B cell (primary cell): ENCODE results near the gene TSPAN2. TPM values are rescaled to one million over a fixed set of nuclear protein-coding genes. Genes with fewer than 3 reads are reported as not detected.

ENCODE experiments used
- ATAC-seq: fragments of 200-7000 bp; cut with Tn5 transposase; one replicate; pipeline ENCODE4 v1.10.0; 2021; ENCODE audit warnings: low read depth, mild to moderate bottlenecking, moderate number of reproducible peaks, moderate library complexity
- CTCF ChIA-PET: fragments of 350-600 bp; sonication (Branson Sonifier 250); formaldehyde crosslinking; loops from one replicate; lab custom pipeline; 2021; ENCODE audit warnings: antibody characterized with exemption, inconsistent platforms; lab: Charles Lee
- POLR2A ChIA-PET: fragments of 350-600 bp; sonication (Branson Sonifier 250); formaldehyde crosslinking; loops from one replicate; lab custom pipeline; 2021; ENCODE audit warnings: antibody characterized with exemption; lab: Charles Lee
- DNase-seq: peaks from one replicate; pipeline ENCODE4 v3.0.0; 2013
- H2AFZ ChIP-seq: 2 replicates; pipeline ENCODE4 v1.6.1; 2012; ENCODE audit warnings: mild to moderate bottlenecking, low read depth, low read length; ENCODE audit not compliant: insufficient read depth, poor library complexity, severe bottlenecking
- H3K27ac ChIP-seq, 2 donors: 1 replicate in 1 of 2; 2 replicates in 1 of 2; pipeline ENCODE4 v1.5.1; 2012 to 2013; ENCODE audit warnings: low read length in 2 of 2, mild to moderate bottlenecking in 2 of 2, moderate library complexity in 1 of 2
- H3K27me3 ChIP-seq, 4 experiments: fragments of 200-600 bp in 1 of 4; sonication (generic) in 1 of 4; replicated peaks in 1 of 4; 1 replicate in 2 of 4; 2 replicates in 2 of 4; pipeline versions ENCODE4 v1.6.1 to v1.7.0; 2013 to 2016; ENCODE audit warnings: low read length in 3 of 4, mild to moderate bottlenecking in 2 of 4, mixed read lengths in 1 of 4, moderate library complexity in 1 of 4; ENCODE audit not compliant: insufficient read depth in 4 of 4, control insufficient read depth in 3 of 4; ENCODE audit errors: control extremely low read depth in 1 of 4
- H3K36me3 ChIP-seq, 2 experiments: replicated peaks in 1 of 2; 1 replicate in 1 of 2; 2 replicates in 1 of 2; pipeline versions ENCODE4 v1.6.1 to v1.7.1; 2013; ENCODE audit warnings: low read length in 1 of 2; ENCODE audit not compliant: insufficient read depth in 2 of 2, control insufficient read depth in 1 of 2; ENCODE audit errors: control extremely low read depth in 1 of 2, extremely low read depth in 1 of 2
- H3K4me1 ChIP-seq, 2 donors: fragments of 200-600 bp in 1 of 2; sonication (generic) in 1 of 2; 1 replicate in 1 of 2; 2 replicates in 1 of 2; pipeline versions ENCODE4 v1.5.1 to v1.6.1; 2013 to 2017; ENCODE audit warnings: low read length in 2 of 2; ENCODE audit not compliant: control insufficient read depth in 2 of 2, insufficient read depth in 2 of 2
- H3K4me2 ChIP-seq: replicated peaks from 2 replicates; pipeline ENCODE3; 2012; ENCODE audit warnings: mild to moderate bottlenecking, low read depth, low read length; ENCODE audit not compliant: poor library complexity, severe bottlenecking
- H3K4me3 ChIP-seq, 5 experiments: fragments of 200-600 bp in 1 of 5; sonication (generic) in 1 of 5; 1 replicate in 3 of 5; 2 replicates in 2 of 5; pipeline versions ENCODE4 v1.5.1 to v1.7.0; 2011 to 2016; ENCODE audit warnings: low read length in 4 of 5, mild to moderate bottlenecking in 4 of 5, low read depth in 2 of 5, control low read depth in 1 of 5, moderate library complexity in 1 of 5; ENCODE audit not compliant: insufficient read depth in 1 of 5; ENCODE audit errors: control extremely low read depth in 1 of 5, extremely low read depth in 1 of 5
- H3K79me2 ChIP-seq: fragments of 200-600 bp; sonication (generic); one replicate; pipeline ENCODE4 v1.6.0; 2016; ENCODE audit warnings: low read length; ENCODE audit not compliant: control insufficient read depth, insufficient read depth
- H3K9ac ChIP-seq: fragments of 200-600 bp; sonication (generic); 2 replicates; pipeline ENCODE4 v1.6.1; 2017; ENCODE audit warnings: mild to moderate bottlenecking, low read length, moderate library complexity
- H3K9me3 ChIP-seq, 3 donors: one replicate each; pipeline versions ENCODE4 v1.6.1 to v1.7.1; 2013; ENCODE audit warnings: low read length in 2 of 3; ENCODE audit not compliant: control insufficient read depth in 2 of 3, insufficient read depth in 1 of 3; ENCODE audit errors: control extremely low read depth in 1 of 3
- H4K20me1 ChIP-seq: 2 replicates; pipeline ENCODE4 v1.6.0; 2012; ENCODE audit warnings: mild to moderate bottlenecking, low read length; ENCODE audit not compliant: insufficient read depth, control insufficient read depth, poor library complexity, severe bottlenecking
- H3K27ac Mint-ChIP-seq: one replicate; pipeline ENCODE4 v1.8.0; 2021; ENCODE audit warnings: mixed read lengths
- H3K27me3 Mint-ChIP-seq: one replicate; pipeline ENCODE4 v1.8.0; 2021; ENCODE audit warnings: mixed read lengths
- H3K4me1 Mint-ChIP-seq: one replicate; pipeline ENCODE4 v1.8.0; 2021; ENCODE audit warnings: mixed read lengths
- H3K4me3 Mint-ChIP-seq: one replicate; pipeline ENCODE4 v1.8.0; 2021; ENCODE audit warnings: mixed read lengths
- H3K9me3 Mint-ChIP-seq: one replicate; pipeline ENCODE4 v1.8.0; 2022; ENCODE audit warnings: mixed read lengths; ENCODE audit not compliant: insufficient read depth
- EZH2 ChIP-seq: IDR thresholded peaks from 2 replicates; pipeline ENCODE4 v1.6.1; 2012; ENCODE audit warnings: borderline replicate concordance, low read depth, mild to moderate bottlenecking, moderate library complexity, low read length; ENCODE audit not compliant: insufficient read depth, poor library complexity, severe bottlenecking
- WGBS: methylation state at CpG from one replicate; pipeline ENCODE4 v1.1.5; 2013; ENCODE audit warnings: missing lambda C conversion rate; ENCODE audit not compliant: insufficient coverage; 5-methylcytosine and 5-hydroxymethylcytosine counted together
- intact Hi-C: fragments of 100-400 bp; cut with micrococcal nuclease; formaldehyde crosslinking; loops from one replicate; pipeline ENCODE4 v1.10.0; 2022
- polyA plus RNA-seq: library from polyadenylated mRNA; depleted of rRNA; stranded (reverse); fragments of >200 nt; gene quantifications from 2 replicates; pipeline ENCODE4 v1.2.3, GENCODE V29; 2012
- total RNA-seq, 2 donors: library from RNA; stranded (reverse); fragments of 120-200 nt in 1 of 2; gene quantifications; 1 replicate in 1 of 2; 2 replicates in 1 of 2; pipeline versions ENCODE4 v1.2.3 to v1.2.4, GENCODE V29; 2013 to 2022
- TF ChIP-seq, protein P1 (sequence below): fragments of 200-600 bp; IDR thresholded peaks from one replicate; pipeline ENCODE4 v1.8.0; 2022; ENCODE audit warnings: antibody characterized with exemption, mild to moderate bottlenecking

Gene TSPAN2
- total and polyA plus RNA-seq, 2 donors (not counting 1 experiment from before 2014, with no cell fraction given), result 0.24 to 0.34 TPM

DNA sequence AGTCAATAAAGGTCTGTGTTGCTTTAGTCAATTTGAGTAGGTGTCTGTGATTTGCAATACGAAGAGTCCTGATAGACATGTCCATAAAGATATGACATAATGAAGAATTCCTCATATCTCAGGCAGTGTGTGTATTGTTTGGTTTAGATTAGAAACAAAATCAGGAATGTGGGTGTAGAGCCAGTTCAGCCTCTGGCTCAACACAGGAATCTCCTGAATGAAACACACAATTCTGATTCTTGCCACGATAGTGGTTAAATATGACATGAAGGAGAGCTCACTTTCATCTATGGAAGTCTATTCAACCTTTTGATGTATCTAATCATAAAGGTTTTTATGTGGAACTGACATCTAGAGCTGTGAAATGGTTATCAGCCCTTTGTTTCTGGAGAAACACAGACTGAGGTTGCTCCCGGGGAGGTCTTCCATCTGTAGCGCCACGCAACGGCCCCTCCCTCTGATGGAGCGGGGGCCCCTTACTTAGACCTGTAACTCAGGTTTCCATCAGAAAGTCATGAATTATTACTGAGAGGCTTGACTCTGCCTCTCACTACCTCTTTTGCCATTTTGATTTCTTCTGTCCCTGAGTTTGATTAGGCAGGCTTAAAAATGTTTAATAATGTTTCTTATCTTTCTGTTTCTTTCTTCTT lies 19.5 kb downstream of the TSPAN2 start:
- Histone ChIP-seq H3K36me3 (no peaks in the 10 kb centered on the region), H3K27me3 (no peaks in the 10 kb centered on the region), H3K9ac (no peak overlapping the region), H4K20me1 (no peaks in the 10 kb centered on the region), H3K9me3 (no peaks in the 10 kb centered on the region), H2AFZ (no peak overlapping the region), H3K27ac (no peak overlapping the region), H3K4me2 (no peak overlapping the region), H3K4me1 (no peaks in the 10 kb centered on the region), H3K4me3 (no peak overlapping the region), H3K79me2 (no peaks in the 10 kb centered on the region)
- no peaks in the 10 kb centered on the region for H3K9me3 Mint-ChIP-seq
- ChIA-PET CTCF (no interaction called here), POLR2A (no interaction called here)
- ATAC-seq, result no peak
- no peak for TF ChIP-seq EZH2
- TF ChIP-seq, protein P1, sequence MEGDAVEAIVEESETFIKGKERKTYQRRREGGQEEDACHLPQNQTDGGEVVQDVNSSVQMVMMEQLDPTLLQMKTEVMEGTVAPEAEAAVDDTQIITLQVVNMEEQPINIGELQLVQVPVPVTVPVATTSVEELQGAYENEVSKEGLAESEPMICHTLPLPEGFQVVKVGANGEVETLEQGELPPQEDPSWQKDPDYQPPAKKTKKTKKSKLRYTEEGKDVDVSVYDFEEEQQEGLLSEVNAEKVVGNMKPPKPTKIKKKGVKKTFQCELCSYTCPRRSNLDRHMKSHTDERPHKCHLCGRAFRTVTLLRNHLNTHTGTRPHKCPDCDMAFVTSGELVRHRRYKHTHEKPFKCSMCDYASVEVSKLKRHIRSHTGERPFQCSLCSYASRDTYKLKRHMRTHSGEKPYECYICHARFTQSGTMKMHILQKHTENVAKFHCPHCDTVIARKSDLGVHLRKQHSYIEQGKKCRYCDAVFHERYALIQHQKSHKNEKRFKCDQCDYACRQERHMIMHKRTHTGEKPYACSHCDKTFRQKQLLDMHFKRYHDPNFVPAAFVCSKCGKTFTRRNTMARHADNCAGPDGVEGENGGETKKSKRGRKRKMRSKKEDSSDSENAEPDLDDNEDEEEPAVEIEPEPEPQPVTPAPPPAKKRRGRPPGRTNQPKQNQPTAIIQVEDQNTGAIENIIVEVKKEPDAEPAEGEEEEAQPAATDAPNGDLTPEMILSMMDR, result no peak
- no peaks in the 10 kb centered on the region for H3K4me1 Mint-ChIP-seq
- intact Hi-C loops, result no loop called here
- H3K27me3 Mint-ChIP-seq, result peaks cover 15% of the 10 kb centered on the region
- H3K4me3 Mint-ChIP-seq, result no peak overlapping the region
- no peak overlapping the region for H3K27ac Mint-ChIP-seq
- DNase-seq, result no peak
- 93% methylated on average over 5 of the region's 7 CpGs for WGBS

DNA sequence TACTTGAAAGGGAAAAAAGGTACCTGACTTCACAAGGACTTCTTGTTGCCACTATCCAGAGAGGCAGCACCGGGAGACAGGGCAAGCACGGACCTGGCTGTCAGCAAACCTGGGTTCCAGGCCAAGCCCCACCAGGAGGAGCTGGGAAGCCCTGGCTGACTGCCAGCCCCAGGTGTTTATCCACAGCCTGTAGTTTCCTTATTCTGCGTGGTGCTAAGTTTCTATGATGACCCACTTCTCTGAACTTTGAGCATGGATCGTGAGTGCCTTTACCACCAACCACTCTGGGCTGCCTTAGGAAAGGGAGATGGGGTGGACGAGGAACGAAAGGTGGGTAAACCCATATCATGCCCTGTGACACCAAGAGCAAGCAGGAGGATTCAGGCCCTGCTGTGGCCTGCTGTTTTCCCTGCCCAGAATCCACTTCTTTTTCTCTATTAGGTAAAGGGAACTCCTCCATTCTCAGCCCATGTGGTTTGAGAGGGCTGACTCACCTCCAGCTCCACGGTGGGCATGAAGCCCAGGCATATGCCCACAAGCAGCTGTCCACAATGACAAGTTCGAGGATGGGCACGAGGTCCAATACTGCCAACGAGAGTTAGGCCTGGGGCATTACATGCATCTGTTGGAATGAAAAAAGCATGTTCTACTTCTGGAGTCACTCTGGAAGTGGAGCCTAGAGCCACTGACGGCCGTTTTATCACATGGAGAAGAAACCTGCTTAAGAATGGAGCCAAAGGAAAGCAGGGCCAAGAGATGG lies 20.3 kb downstream of the TSPAN2 start:
- TF ChIP-seq, protein P1, result no peak
- no peak for TF ChIP-seq EZH2
- no peaks in the 10 kb centered on the region for H3K9me3 Mint-ChIP-seq
- Histone ChIP-seq H3K4me3 (no peak overlapping the region), H3K36me3 (no peaks in the 10 kb centered on the region), H3K27me3 (no peaks in the 10 kb centered on the region), H3K4me2 (no peak overlapping the region), H3K4me1 (no peaks in the 10 kb centered on the region), H3K79me2 (no peaks in the 10 kb centered on the region), H3K27ac (no peak overlapping the region), H2AFZ (no peak overlapping the region), H3K9ac (no peak overlapping the region), H3K9me3 (no peaks in the 10 kb centered on the region), H4K20me1 (no peaks in the 10 kb centered on the region)
- no peak for DNase-seq
- intact Hi-C loops, result no loop called here
- H3K27me3 Mint-ChIP-seq, result peaks cover 8% of the 10 kb centered on the region
- no peak overlapping the region for H3K4me3 Mint-ChIP-seq
- ATAC-seq, result no peak
- peaks cover 2% of the 10 kb centered on the region for H3K4me1 Mint-ChIP-seq
- POLR2A ChIA-PET, result no interaction called here
- WGBS, result 90% methylated on average over 8 of the region's 12 CpGs
- CTCF ChIA-PET, result no interaction called here
- no peak overlapping the region for H3K27ac Mint-ChIP-seq
